Fibroblast of lung (primary cell): ENCODE measurements around the gene MAP3K19. TPM values are rescaled to one million over a fixed set of nuclear protein-coding genes. Genes with fewer than 3 reads are reported as not detected.

Source experiments
- DNase-seq, 2 donors: peaks; one replicate each; pipeline versions ENCODE4 v3.0.0 to v3.0.0-alpha.2; 2010; ENCODE audit warnings: low read depth in 2 of 2
- H2AFZ ChIP-seq: 2 replicates; pipeline ENCODE4 v1.5.1; 2012; ENCODE audit warnings: low read length, control low read depth, inconsistent platforms
- H3K27ac ChIP-seq: 2 replicates; pipeline ENCODE4 v1.5.1; 2011; ENCODE audit warnings: low read length, control low read depth; ENCODE audit not compliant: insufficient read depth
- H3K27me3 ChIP-seq: 2 replicates; pipeline ENCODE4 v1.5.1; 2011; ENCODE audit warnings: mild to moderate bottlenecking, low read length; ENCODE audit not compliant: control insufficient read depth, insufficient read depth
- H3K36me3 ChIP-seq: 2 replicates; pipeline ENCODE4 v1.5.1; 2011; ENCODE audit warnings: low read length; ENCODE audit not compliant: control insufficient read depth, insufficient read depth
- H3K4me1 ChIP-seq: 2 replicates; pipeline ENCODE4 v1.5.1; 2011; ENCODE audit warnings: low read length; ENCODE audit not compliant: control insufficient read depth, insufficient read depth; ENCODE audit errors: extremely low read depth
- H3K4me2 ChIP-seq: 2 replicates; pipeline ENCODE4 v1.5.1; 2011; ENCODE audit warnings: low read length, control low read depth; ENCODE audit not compliant: insufficient read depth; ENCODE audit errors: extremely low read depth
- H3K4me3 ChIP-seq, 4 experiments: fragments of 200-600 bp in 1 of 4; sonication (generic) in 1 of 4; replicated peaks in 1 of 4; 2 replicates each; pipeline ENCODE4 v1.5.1; 2011 to 2016; ENCODE audit warnings: low read length in 4 of 4, low read depth in 3 of 4, mild to moderate bottlenecking in 3 of 4, control low read depth in 2 of 4, inconsistent platforms in 1 of 4, mixed read lengths in 1 of 4; ENCODE audit not compliant: insufficient read depth in 1 of 4; ENCODE audit errors: control extremely low read depth in 1 of 4
- H3K79me2 ChIP-seq: 2 replicates; pipeline ENCODE4 v1.5.1; 2012; ENCODE audit warnings: mild to moderate bottlenecking, low read length, inconsistent platforms; ENCODE audit not compliant: control insufficient read depth, insufficient read depth
- H3K9ac ChIP-seq: 2 replicates; pipeline ENCODE4 v1.5.1; 2011; ENCODE audit warnings: mild to moderate bottlenecking, low read length, control low read depth; ENCODE audit not compliant: insufficient read depth
- H3K9me3 ChIP-seq: 2 replicates; pipeline ENCODE4 v1.5.1; 2012; ENCODE audit warnings: low read depth, low read length; ENCODE audit not compliant: control insufficient read depth, insufficient read depth
- H4K20me1 ChIP-seq: 2 replicates; pipeline ENCODE4 v1.5.1; 2011; ENCODE audit warnings: low read length; ENCODE audit not compliant: control insufficient read depth, insufficient read depth; ENCODE audit errors: extremely low read depth
- EZH2 ChIP-seq: IDR thresholded peaks from 2 replicates; pipeline ENCODE4 v1.5.1; 2012; ENCODE audit warnings: low read length, control low read depth, mild to moderate bottlenecking; ENCODE audit errors: missing control alignments
- polyA plus RNA-seq, 2 donors: library from polyadenylated mRNA; depleted of rRNA in 1 of 2; stranded (reverse) in 1 of 2; unstranded in 1 of 2; fragments of >200 nt; gene quantifications; 2 replicates each; pipeline ENCODE4 v1.2.1, GENCODE V29; 2011 to 2012; ENCODE audit warnings: missing spikeins in 1 of 2
- total RNA-seq: library from RNA; depleted of rRNA; stranded (reverse); fragments of >200 nt; gene quantifications from 2 replicates; pipeline ENCODE4 v1.2.1, GENCODE V29; 2014
- TF ChIP-seq, protein P1 (sequence below), 2 donors: IDR thresholded peaks in 1 of 2; conservative IDR thresholded peaks in 1 of 2; 1 replicate in 1 of 2; 2 replicates in 1 of 2; pipeline ENCODE4 v1.5.1; 2011 to 2012; ENCODE audit warnings: low read length in 2 of 2, control low read depth in 1 of 2, inconsistent platforms in 1 of 2, low read depth in 1 of 2, mild to moderate bottlenecking in 1 of 2

Gene MAP3K19
- total and polyA plus RNA-seq, 2 donors (not counting 1 experiment from before 2014, with no cell fraction given), result not detected

DNA sequence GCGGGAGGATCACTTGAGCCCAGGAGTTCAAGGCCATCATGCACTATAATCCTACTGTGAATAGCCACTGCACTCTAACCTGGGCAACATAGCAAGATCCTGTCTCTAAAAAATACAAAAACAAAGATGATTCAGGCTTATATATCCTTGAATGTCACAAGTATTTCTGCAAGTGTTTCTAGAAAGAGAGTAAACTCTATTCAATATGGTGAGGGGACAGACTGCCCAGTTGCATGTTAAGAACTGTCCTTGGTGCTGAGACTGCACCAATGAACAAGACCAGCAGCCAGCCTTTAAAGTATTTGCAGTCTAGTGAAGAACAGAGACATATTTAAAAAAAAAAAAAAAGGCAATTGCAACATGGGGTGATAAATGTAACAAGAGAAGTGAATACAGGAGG lies 16.4 kb downstream of the MAP3K19 start:
- no peak overlapping the region for H3K9ac ChIP-seq
- no peaks in the 10 kb centered on the region for H3K79me2 ChIP-seq
- H3K9me3 ChIP-seq, result no peaks in the 10 kb centered on the region
- peak; percentile 60 to 64 for DNase-seq
- H3K27me3 ChIP-seq, result no peaks in the 10 kb centered on the region
- no peak overlapping the region for H3K4me3 ChIP-seq
- TF ChIP-seq, protein P1, sequence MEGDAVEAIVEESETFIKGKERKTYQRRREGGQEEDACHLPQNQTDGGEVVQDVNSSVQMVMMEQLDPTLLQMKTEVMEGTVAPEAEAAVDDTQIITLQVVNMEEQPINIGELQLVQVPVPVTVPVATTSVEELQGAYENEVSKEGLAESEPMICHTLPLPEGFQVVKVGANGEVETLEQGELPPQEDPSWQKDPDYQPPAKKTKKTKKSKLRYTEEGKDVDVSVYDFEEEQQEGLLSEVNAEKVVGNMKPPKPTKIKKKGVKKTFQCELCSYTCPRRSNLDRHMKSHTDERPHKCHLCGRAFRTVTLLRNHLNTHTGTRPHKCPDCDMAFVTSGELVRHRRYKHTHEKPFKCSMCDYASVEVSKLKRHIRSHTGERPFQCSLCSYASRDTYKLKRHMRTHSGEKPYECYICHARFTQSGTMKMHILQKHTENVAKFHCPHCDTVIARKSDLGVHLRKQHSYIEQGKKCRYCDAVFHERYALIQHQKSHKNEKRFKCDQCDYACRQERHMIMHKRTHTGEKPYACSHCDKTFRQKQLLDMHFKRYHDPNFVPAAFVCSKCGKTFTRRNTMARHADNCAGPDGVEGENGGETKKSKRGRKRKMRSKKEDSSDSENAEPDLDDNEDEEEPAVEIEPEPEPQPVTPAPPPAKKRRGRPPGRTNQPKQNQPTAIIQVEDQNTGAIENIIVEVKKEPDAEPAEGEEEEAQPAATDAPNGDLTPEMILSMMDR (conservative IDR thresholded peaks at IDR 0.05 in 1 of 2, IDR thresholded peaks at IDR 0.05 in 1 of 2; ENCODE audit: low read depth in 1 of 2, low read length in 2 of 2), result no peak
- TF ChIP-seq EZH2, result no peak
- no peak overlapping the region for H3K27ac ChIP-seq
- no peaks in the 10 kb centered on the region for H3K36me3 ChIP-seq
- H3K4me1 ChIP-seq, result no peaks in the 10 kb centered on the region
- H2AFZ ChIP-seq, result no peak overlapping the region
- H4K20me1 ChIP-seq, result no peaks in the 10 kb centered on the region
- H3K4me2 ChIP-seq, result no peak overlapping the region

DNA sequence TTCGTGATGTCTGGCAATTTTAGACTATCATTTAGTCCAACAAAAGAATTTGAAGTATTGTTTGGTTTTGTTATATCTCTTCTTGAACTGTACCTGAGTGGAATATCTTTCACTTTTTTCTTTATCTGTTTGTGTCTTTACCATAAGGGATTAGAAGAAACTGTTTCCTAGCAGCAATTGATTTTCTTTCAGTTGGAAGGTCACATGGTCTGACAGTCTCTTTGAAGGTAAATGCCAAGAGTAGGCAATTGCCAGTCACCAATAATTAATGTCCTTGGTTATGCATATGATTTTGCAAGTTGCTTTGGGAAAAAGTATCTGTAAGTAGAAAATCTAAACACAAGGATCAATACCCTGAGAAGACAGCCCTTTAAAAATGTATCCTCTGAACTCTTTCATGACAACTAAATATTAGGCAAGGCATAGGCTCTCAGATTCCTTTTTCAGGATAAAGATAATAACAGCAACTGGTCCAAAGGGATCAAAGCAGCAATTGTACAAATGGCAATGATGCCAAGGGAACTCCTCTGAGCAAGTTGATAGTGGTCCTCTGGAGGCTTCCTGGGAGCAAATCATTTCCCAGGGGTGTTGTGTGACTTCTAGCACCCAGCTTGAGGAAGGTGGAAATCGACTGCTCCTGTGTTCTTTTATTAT lies 17.6 kb downstream of the MAP3K19 start:
- H3K9ac ChIP-seq, result no peak overlapping the region
- no peaks in the 10 kb centered on the region for H3K36me3 ChIP-seq
- no peak overlapping the region for H3K27ac ChIP-seq
- H3K4me1 ChIP-seq, result no peaks in the 10 kb centered on the region
- no peak overlapping the region for H2AFZ ChIP-seq
- H3K4me3 ChIP-seq, result no peak overlapping the region
- H3K79me2 ChIP-seq, result no peaks in the 10 kb centered on the region
- TF ChIP-seq, protein P1 (conservative IDR thresholded peaks at IDR 0.05 in 1 of 2, IDR thresholded peaks at IDR 0.05 in 1 of 2; ENCODE audit: low read depth in 1 of 2, low read length in 2 of 2), result no peak
- no peak for TF ChIP-seq EZH2
- H3K27me3 ChIP-seq, result no peaks in the 10 kb centered on the region
- H4K20me1 ChIP-seq, result no peaks in the 10 kb centered on the region
- H3K9me3 ChIP-seq, result no peaks in the 10 kb centered on the region
- no peak overlapping the region for H3K4me2 ChIP-seq
- no peak for DNase-seq

DNA sequence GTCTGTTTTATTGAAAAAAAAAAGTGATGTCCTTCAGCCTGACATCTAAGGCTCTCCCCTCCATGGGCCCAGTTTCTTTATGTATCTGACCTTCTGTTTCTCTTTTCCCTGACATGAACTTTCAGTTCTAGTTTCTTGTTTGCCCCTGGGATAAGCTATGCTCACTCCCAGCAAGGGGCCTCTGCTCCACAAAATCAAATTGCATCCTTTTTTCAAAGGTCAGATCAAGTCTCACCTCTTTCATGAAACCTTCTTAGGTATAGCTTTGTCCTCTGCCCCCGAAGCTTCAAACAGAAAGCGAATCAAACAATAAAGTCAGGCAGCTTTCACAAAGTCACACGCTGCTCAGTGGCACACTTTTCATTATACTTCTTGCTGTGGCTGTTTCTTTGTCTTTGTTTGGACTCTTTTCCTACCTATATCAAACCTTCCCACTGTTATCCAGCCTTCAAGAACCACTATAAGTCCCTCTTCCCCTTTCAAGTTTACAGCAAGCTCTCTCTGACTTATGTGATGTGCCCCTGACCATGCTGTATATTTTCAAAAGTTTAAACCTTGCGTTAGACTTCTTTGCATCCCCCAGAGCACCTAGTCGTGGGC lies 23.3 kb downstream of the MAP3K19 start:
- H3K27ac ChIP-seq, result no peak overlapping the region
- no peak overlapping the region for H3K9ac ChIP-seq
- H3K4me2 ChIP-seq, result no peak overlapping the region
- H4K20me1 ChIP-seq, result no peaks in the 10 kb centered on the region
- no peak overlapping the region for H3K4me3 ChIP-seq
- no peak overlapping the region for H2AFZ ChIP-seq
- no peaks in the 10 kb centered on the region for H3K4me1 ChIP-seq
- no peaks in the 10 kb centered on the region for H3K36me3 ChIP-seq
- no peaks in the 10 kb centered on the region for H3K9me3 ChIP-seq
- TF ChIP-seq EZH2, result no peak
- TF ChIP-seq, protein P1 (conservative IDR thresholded peaks at IDR 0.05 in 1 of 2, IDR thresholded peaks at IDR 0.05 in 1 of 2; ENCODE audit: low read depth in 1 of 2, low read length in 2 of 2), result no peak
- no peaks in the 10 kb centered on the region for H3K79me2 ChIP-seq
- DNase-seq, result no peak
- no peaks in the 10 kb centered on the region for H3K27me3 ChIP-seq
